Central memory CD8-positive, alpha-beta T cell (primary cell): Measurements from ENCODE around the gene CDK11B.
"Not testable (repeated sequence)": the region's sequence is repeated elsewhere in the genome, so short reads cannot be mapped to it uniquely, and the experiment has no call there.

Experiments
- ATAC-seq: fragments of 150-1000 bp; cut with Tn5 transposase; replicated peaks from 2 replicates; pipeline ENCODE4 v1.10.0; 2022; ENCODE audit warnings: mild to moderate bottlenecking, moderate FRiP score, moderate number of reproducible peaks; ENCODE audit not compliant: poor library complexity, severe bottlenecking; ENCODE audit errors: extremely low read depth
- DNase-seq, 2 donors: peaks; one replicate each; pipeline ENCODE4 v3.0.0; 2021; ENCODE audit warnings: low spot score in 2 of 2
- H3K27ac Mint-ChIP-seq: one replicate; pipeline ENCODE4 v1.8.0; 2022; ENCODE audit warnings: low read depth, mild to moderate bottlenecking, moderate library complexity, mixed read lengths
- H3K27me3 Mint-ChIP-seq: one replicate; pipeline ENCODE4 v1.8.0; 2022; ENCODE audit warnings: mixed read lengths
- H3K36me3 Mint-ChIP-seq: one replicate; pipeline ENCODE4 v1.8.0; 2022; ENCODE audit warnings: mild to moderate bottlenecking, moderate library complexity, mixed read lengths; ENCODE audit not compliant: insufficient read depth
- H3K4me1 Mint-ChIP-seq: one replicate; pipeline ENCODE4 v1.8.0; 2022; ENCODE audit warnings: mixed read lengths
- H3K4me3 Mint-ChIP-seq: one replicate; pipeline ENCODE4 v1.8.0; 2022; ENCODE audit warnings: mild to moderate bottlenecking, moderate library complexity, mixed read lengths
- H3K9me3 Mint-ChIP-seq: one replicate; pipeline ENCODE4 v1.8.0; 2022; ENCODE audit warnings: mixed read lengths

CDK11B gene

GRCh38 chr1:1636621-1637478, 22.0 kb downstream of the CDK11B start:
- H3K4me3 Mint-ChIP-seq, DNase-seq, H3K4me1 Mint-ChIP-seq, H3K27ac Mint-ChIP-seq, H3K36me3 Mint-ChIP-seq, ATAC-seq, H3K9me3 Mint-ChIP-seq, H3K27me3 Mint-ChIP-seq: not testable (repeated sequence)

DNA sequence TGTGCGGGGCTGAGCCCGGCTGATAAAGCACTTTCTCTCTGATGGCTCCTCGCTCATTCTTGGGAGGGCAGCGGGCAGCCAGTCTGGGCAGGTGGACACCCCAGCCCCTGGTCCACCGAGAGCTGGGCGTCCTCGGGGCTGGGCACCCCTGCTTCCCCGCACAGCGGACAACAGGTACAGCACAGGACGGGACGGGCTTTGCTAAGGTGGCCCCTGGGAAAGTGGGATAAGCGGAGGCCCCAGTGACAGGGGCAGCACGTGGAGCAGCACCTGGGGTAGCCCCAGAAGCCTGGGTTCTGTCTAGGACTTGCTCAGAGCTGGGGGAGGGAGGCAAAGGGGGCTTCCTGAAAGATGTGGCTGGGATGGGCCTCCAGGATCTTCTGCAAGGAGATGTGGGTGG, 24.2 kb downstream of the CDK11B start:
- peaks cover 20% of the 10 kb centered on the region for H3K36me3 Mint-ChIP-seq
- not testable (repeated sequence) for H3K27ac Mint-ChIP-seq, DNase-seq, ATAC-seq, H3K27me3 Mint-ChIP-seq, H3K9me3 Mint-ChIP-seq, H3K4me3 Mint-ChIP-seq, H3K4me1 Mint-ChIP-seq

DNA sequence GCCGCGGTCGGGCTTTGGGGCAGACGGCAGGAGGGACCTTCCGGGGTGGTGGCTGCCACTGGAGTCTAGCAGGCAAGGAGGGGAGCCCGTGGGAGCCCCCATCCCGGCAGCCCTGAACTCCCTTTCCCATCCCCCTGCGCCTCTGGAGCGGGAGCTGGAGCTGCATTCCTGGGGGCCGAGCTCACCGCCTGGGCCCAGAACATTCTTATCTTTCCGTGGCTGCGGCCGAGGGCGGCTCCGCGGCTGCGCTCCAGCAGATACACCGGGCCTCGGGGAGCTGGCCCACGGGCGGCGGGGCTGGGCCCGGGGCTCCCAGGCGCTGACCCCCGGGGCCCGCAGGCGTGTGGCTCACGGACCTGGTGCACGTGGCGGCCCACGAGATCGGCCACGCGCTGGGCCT, 25.4 kb downstream of the CDK11B start:
- H3K9me3 Mint-ChIP-seq, DNase-seq, H3K27ac Mint-ChIP-seq, H3K4me3 Mint-ChIP-seq, ATAC-seq, H3K27me3 Mint-ChIP-seq, H3K4me1 Mint-ChIP-seq: not testable (repeated sequence)
- peaks cover 16% of the 10 kb centered on the region for H3K36me3 Mint-ChIP-seq

GRCh38 chr1:1631782-1632420, 26.9 kb downstream of the CDK11B start, which contains the start of gene MMP23B:
Gene MMP23B (plus strand): TSS chr1:1632173. CDS start chr1:1632219, 46 bp downstream.
- H3K27ac Mint-ChIP-seq, result peak within 1 kb of the TSS; percentile 94

GRCh38 chr1:1630965-1631781, 27.6 kb downstream of the CDK11B start:
- Mint-ChIP-seq H3K27ac (peak overlapping the region; percentile 94), H3K27me3 (no peaks in the 10 kb centered on the region), H3K4me3 (peak overlapping the region; percentile 85), H3K36me3 (peaks cover 14% of the 10 kb centered on the region), H3K4me1 (peaks cover 8% of the 10 kb centered on the region), H3K9me3 (no peaks in the 10 kb centered on the region)
- DNase-seq, result no peak
- ATAC-seq, result no peak

More at GRCh38 chr1:1631782-1632420, 26.9 kb downstream of the CDK11B start, which contains the start of gene MMP23B:
- H3K36me3 Mint-ChIP-seq, result peaks cover 17% of the 10 kb centered on the region
- H3K4me3 Mint-ChIP-seq, result peak within 1 kb of the TSS; percentile 85
- no peaks in the 10 kb centered on the region for H3K9me3 Mint-ChIP-seq
- DNase-seq (no peak), ATAC-seq (no peak)
- peaks cover 8% of the 10 kb centered on the region for H3K4me1 Mint-ChIP-seq
- no peaks in the 10 kb centered on the region for H3K27me3 Mint-ChIP-seq

DNA sequence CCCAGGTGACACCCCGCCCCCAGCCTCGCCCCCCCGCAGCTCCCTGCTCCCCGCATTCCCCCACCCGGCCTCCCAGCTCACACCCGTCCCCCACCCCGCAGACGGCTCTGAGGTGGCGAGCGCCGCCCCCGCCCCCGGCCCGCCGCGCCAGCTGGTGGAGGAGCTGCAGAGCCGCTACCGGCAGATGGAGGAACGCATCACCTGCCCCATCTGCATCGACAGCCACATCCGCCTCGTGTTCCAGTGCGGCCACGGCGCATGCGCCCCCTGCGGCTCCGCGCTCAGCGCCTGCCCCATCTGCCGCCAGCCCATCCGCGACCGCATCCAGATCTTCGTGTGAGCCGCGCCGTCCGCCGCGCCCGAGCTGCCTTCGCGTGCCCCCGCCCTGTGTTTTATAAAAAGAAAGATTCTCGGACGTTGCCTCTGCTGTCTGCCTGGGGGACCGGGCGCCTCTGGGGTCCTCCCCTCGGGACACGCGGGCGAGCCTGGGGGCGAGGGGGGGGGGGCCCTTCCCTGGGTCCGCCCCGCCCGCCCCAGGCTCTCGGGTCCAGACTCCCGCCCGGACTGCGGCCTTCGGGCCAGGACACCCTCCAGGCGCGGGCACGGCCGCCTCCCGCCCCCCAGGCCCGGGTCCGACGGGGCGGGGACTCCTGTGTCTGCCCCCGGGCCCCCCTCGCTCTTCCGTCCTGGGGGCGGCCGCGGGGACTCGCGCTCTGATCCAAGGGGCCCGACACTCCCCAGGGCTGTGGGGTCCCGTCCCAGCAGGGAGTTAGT, 28.4 kb downstream of the CDK11B start:
- peak; percentile 90 to 97 for DNase-seq
- no peaks in the 10 kb centered on the region for H3K9me3 Mint-ChIP-seq
- H3K4me1 Mint-ChIP-seq, result peaks cover 8% of the 10 kb centered on the region
- no peaks in the 10 kb centered on the region for H3K27me3 Mint-ChIP-seq
- ATAC-seq, result peak; percentile 71
- H3K27ac Mint-ChIP-seq, result peak overlapping the region; percentile 94
- peaks cover 14% of the 10 kb centered on the region for H3K36me3 Mint-ChIP-seq
- H3K4me3 Mint-ChIP-seq, result peak overlapping the region; percentile 85

DNA sequence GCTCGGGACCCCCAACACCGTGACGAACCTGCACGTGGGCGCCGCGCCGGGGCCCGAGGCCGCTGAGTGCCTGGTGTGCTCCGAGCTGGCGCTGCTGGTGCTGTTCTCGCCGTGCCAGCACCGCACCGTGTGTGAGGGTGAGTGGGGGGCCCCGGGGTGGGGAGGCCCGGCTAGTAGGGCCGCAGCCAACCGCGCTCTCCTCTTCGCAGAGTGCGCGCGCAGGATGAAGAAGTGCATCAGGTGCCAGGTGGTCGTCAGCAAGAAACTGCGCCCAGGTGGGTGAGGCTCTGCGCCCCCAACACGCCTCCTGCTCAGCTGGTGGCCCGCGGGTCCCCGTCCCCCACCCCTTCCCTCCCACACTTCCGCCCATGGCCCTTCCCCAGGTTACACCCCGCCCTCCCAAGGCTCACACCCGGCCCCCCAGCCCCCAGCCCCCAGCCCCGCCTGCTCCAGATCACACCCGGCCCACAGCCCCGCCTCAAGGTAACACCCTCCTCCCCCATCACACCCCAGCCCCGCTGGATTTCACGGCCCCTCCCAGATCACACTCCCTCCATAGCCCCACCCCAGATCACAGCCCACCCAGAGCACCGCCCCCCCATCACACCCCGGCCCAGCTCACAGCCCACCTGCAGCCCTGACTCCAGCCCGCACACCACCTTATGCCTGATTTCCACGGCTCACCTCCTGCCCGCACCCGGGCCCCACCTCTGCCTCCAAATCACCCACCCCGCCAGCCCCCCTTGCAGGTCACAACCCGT, 29.2 kb downstream of the CDK11B start:
- H3K4me3 Mint-ChIP-seq, result peak overlapping the region; percentile 85
- H3K27me3 Mint-ChIP-seq, result no peaks in the 10 kb centered on the region
- DNase-seq, result peak; percentile 68 to 90
- H3K27ac Mint-ChIP-seq, result peak overlapping the region; percentile 94
- no peaks in the 10 kb centered on the region for H3K9me3 Mint-ChIP-seq
- peaks cover 8% of the 10 kb centered on the region for H3K4me1 Mint-ChIP-seq
- peak; percentile 66 for ATAC-seq
- H3K36me3 Mint-ChIP-seq, result peaks cover 14% of the 10 kb centered on the region

DNA sequence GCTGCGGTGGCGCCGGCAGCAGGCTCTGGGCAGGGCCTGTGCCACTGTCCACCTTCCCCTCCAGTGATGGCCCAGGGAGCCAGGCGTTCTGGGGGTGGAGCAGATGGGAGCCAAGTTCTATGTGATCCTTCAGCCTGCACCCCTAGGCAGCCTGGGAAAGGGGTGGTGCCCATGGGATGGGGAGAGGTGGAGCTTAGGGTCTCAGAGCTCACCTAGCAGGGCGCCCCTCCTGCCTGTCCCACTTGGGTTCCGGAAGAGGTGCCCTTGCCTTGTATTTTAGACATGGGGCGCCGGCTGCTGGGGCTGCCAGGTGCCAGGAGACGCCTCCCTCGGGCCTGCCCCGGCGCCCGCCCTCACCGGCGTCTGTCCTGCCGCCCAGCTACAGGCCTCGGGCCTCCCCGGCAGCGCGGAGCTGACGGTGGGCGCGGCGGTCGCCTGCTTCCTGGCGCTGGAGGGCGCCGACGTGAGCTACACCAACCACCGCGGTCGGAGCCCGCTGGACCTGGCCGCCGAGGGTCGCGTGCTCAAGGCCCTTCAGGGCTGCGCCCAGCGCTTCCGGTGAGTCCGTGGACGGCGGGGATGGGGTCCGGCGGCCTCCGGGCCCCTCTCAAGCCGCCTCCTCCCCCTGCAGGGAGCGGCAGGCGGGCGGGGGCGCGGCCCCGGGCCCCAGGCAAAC, 29.9 kb downstream of the CDK11B start:
- no peaks in the 10 kb centered on the region for H3K9me3 Mint-ChIP-seq
- H3K4me3 Mint-ChIP-seq, result peak overlapping the region; percentile 85
- ATAC-seq (no peak), DNase-seq (no peak)
- H3K27me3 Mint-ChIP-seq, result no peaks in the 10 kb centered on the region
- H3K27ac Mint-ChIP-seq, result peak overlapping the region; percentile 94
- peaks cover 8% of the 10 kb centered on the region for H3K4me1 Mint-ChIP-seq
- peaks cover 14% of the 10 kb centered on the region for H3K36me3 Mint-ChIP-seq

- no peaks in the 10 kb centered on the region for H3K9me3 Mint-ChIP-seq
- H3K36me3 Mint-ChIP-seq, result peaks cover 14% of the 10 kb centered on the region
- H3K4me3 Mint-ChIP-seq, result peak overlapping the region; percentile 68
- ATAC-seq, result no peak
- no peaks in the 10 kb centered on the region for H3K27me3 Mint-ChIP-seq
- H3K27ac Mint-ChIP-seq, result no peak overlapping the region
- peaks cover 8% of the 10 kb centered on the region for H3K4me1 Mint-ChIP-seq
- DNase-seq, result no peak
Observed at GRCh38 chr1:1627829-1628753, 30.7 kb downstream of the CDK11B start.

GRCh38 chr1:1627261-1627828, 31.5 kb downstream of the CDK11B start:
- no peak for DNase-seq
- Mint-ChIP-seq H3K27ac (peak overlapping the region; percentile 57), H3K36me3 (peaks cover 14% of the 10 kb centered on the region), H3K4me1 (peaks cover 8% of the 10 kb centered on the region), H3K9me3 (no peaks in the 10 kb centered on the region), H3K4me3 (no peak overlapping the region), H3K27me3 (no peaks in the 10 kb centered on the region)
- ATAC-seq, result no peak
